ENCODE data around the gene FER. TPM values are rescaled to one million over a fixed set of nuclear protein-coding genes. Genes with fewer than 3 reads are reported as not detected.

FER gene
- total RNA-seq, 1 experiment from 2014 or later = 18.0 TPM

DNA sequence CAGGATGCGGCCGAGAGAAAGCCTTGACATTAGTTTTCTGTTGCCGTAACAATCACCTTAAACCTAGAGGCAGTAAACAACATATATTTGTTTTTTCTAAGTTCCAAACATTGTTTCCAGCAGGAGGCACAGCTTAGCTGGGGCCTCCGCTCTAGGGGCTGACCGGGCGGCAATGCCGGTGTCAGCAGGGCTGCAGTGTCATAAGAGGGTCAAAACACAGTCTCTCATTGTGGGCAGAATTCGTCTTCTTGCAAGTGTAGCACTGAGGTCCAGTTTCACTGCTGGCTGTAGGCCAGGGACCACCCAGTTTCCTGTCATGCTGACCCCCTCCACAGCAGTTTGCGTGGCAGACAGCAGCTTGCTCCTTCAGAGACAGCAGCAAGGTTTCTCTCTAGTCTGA, 475.8 kb downstream of the FER start:
- Histone ChIP-seq H3K56ac (ENCODE audit: insufficient read length, low read depth, low read length) (no peak overlapping the region), H3K4me1 (ENCODE audit: insufficient read depth, low read length) (no peaks in the 10 kb centered on the region), H3K79me1 (ENCODE audit: insufficient read depth, low read depth, low read length, poor library complexity, severe bottlenecking) (no peaks in the 10 kb centered on the region), H3K4ac (ENCODE audit: low read depth, low read length) (no peak overlapping the region), H3K9me3 (ENCODE audit: control insufficient read depth, low read depth, low read length) (no peaks in the 10 kb centered on the region), H4K91ac (ENCODE audit: insufficient read length, low read depth, low read length) (no peak overlapping the region), H2BK120ac (ENCODE audit: low read depth, low read length, poor library complexity, severe bottlenecking) (no peak overlapping the region), H2BK20ac (ENCODE audit: low read depth, low read length, poor library complexity, severe bottlenecking) (no peak overlapping the region), H3K23me2 (ENCODE audit: insufficient read length, low read depth, low read length, poor library complexity, severe bottlenecking) (no peaks in the 10 kb centered on the region), H3K79me2 (ENCODE audit: insufficient read depth, low read length) (no peaks in the 10 kb centered on the region), H2BK15ac (ENCODE audit: low read depth, low read length) (no peak overlapping the region), H3K27ac (ENCODE audit: insufficient read length, low read depth, low read length) (no peak overlapping the region), H3K4me2 (ENCODE audit: insufficient read depth, insufficient read length, low read length) (no peak overlapping the region), H3K14ac (ENCODE audit: insufficient read depth, low read length) (no peak overlapping the region), H2AFZ (ENCODE audit: low read length) (no peak overlapping the region), H3K23ac (ENCODE audit: insufficient read length, low read depth, low read length) (no peak overlapping the region), H3K27me3 (ENCODE audit: insufficient read depth, low read length) (no peaks in the 10 kb centered on the region), H3T11ph (ENCODE audit: low read length) (no peak overlapping the region), H3K18ac (ENCODE audit: insufficient read length, low read depth, low read length) (no peak overlapping the region), H4K5ac (ENCODE audit: insufficient read length, low read depth, low read length) (no peak overlapping the region), H2BK12ac (ENCODE audit: insufficient read length, low read depth, low read length) (no peak overlapping the region), H2AK5ac (ENCODE audit: insufficient read length, low read length) (no peak overlapping the region), H3K9ac (ENCODE audit: extremely low read depth, insufficient read length, low read length) (no peak overlapping the region), H4K20me1 (ENCODE audit: control insufficient read depth, insufficient read depth, insufficient read length) (no peaks in the 10 kb centered on the region), H4K8ac (replicated peaks; ENCODE audit: insufficient read length, low read depth, low read length) (no peak overlapping the region), H2BK5ac (ENCODE audit: insufficient read length, low read length) (no peak overlapping the region)
- no peak overlapping the region for H3K4me3 Mint-ChIP-seq
- H3K9me3 Mint-ChIP-seq = peaks cover 9 to 11% of the 10 kb centered on the region in 2 experiments
- TF ChIP-seq CTCF (conservative IDR thresholded peaks at IDR 0.05) = no peak
- no peaks in the 10 kb centered on the region for H3K27me3 Mint-ChIP-seq (ENCODE audit: low read depth)
- peak overlapping the region in 2 of 3 experiments; percentile 84 to 88; a peak in 2 of 7 replicates for H3K27ac Mint-ChIP-seq
- no CpG with 5 or more reads among the region's 9 CpGs for WGBS (ENCODE audit: extremely low coverage, insufficient read length, low lambda C conversion rate)
- peaks cover 0 to 5% of the 10 kb centered on the region in 2 experiments; a peak in 2 of 4 replicates for H3K4me1 Mint-ChIP-seq
- DNase-seq = peak; percentile 41
- peaks cover 0 to 16% (median 1%) of the 10 kb centered on the region in 3 experiments; a peak in 4 of 7 replicates for H3K36me3 Mint-ChIP-seq (ENCODE audit: insufficient read depth in 1 of 3, low read depth in 3 of 3)
